Ascending aorta (tissue), 2 donors: Measurements from ENCODE around the gene IRF2BP2. TPM values are rescaled to one million over a fixed set of nuclear protein-coding genes. Genes with fewer than 3 reads are reported as not detected.

Experiments used
- DNase-seq, 2 donors: peaks; one replicate each; pipeline ENCODE4 v3.0.0-alpha.2; 2019; ENCODE audit warnings: low spot score in 2 of 2
- H3K27ac ChIP-seq, 2 donors: fragments of 200-600 bp; sonication (generic); one replicate each; pipeline ENCODE4 v1.5.1; 2016 to 2017; ENCODE audit warnings: mild to moderate bottlenecking in 1 of 2
- H3K27me3 ChIP-seq: fragments of 200-600 bp; sonication (generic); one replicate; pipeline ENCODE4 v1.5.1; 2017
- H3K36me3 ChIP-seq, 2 donors: fragments of 200-600 bp; sonication (generic); one replicate each; pipeline ENCODE4 v1.5.1; 2016
- H3K4me1 ChIP-seq, 2 donors: fragments of 200-600 bp; sonication (generic); one replicate each; pipeline ENCODE4 v1.5.1; 2016 to 2017; ENCODE audit warnings: mild to moderate bottlenecking in 1 of 2
- H3K4me3 ChIP-seq, 2 donors: fragments of 200-600 bp; sonication (generic); one replicate each; pipeline ENCODE4 v1.5.1; 2016 to 2017; ENCODE audit warnings: mild to moderate bottlenecking in 1 of 2
- H3K9me3 ChIP-seq, 2 donors: fragments of 200-600 bp; sonication (generic); one replicate each; pipeline ENCODE4 v1.5.1; 2016
- intact Hi-C: fragments of 100-400 bp; cut with DNase I; formaldehyde crosslinking; loops from one replicate; pipeline ENCODE4 v1.15.1; 2023
- total RNA-seq: library from RNA; depleted of rRNA; stranded (reverse); fragments of >200 nt; gene quantifications from one replicate; pipeline ENCODE4 v1.1.0, GENCODE V29; 2016
- TF ChIP-seq, protein P1 (sequence below), 3 experiments: fragments of 200-600 bp in 2 of 3; fragments of 450-650 bp in 1 of 3; sonication (generic) in 2 of 3; IDR thresholded peaks; one replicate each; pipeline ENCODE4 v1.5.1; 2016 to 2019; ENCODE audit warnings: antibody characterized with exemption in 3 of 3, mild to moderate bottlenecking in 1 of 3, moderate library complexity in 1 of 3

Gene IRF2BP2
- total RNA-seq, 1 donor from 2014 or later = 80.0 TPM

DNA sequence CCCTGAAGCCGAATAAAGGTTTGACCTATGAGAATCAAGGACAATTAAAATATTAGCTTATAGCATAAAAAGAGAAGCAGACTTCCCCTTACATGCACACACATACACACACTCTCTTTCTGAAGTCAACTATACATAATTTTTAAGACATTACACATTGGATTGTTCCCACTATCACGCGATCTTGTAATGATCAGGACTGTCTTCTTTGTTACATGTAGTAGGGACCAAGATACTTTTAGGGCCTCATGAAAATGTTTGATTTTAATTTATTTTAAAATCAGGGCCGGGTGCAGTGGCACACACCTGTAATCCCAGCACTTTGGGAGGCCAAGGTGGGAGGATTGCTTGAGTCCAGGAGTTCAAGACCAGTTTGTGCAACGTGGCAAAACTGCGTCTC, 16.4 kb upstream of the IRF2BP2 start:
- TF ChIP-seq, protein P1, sequence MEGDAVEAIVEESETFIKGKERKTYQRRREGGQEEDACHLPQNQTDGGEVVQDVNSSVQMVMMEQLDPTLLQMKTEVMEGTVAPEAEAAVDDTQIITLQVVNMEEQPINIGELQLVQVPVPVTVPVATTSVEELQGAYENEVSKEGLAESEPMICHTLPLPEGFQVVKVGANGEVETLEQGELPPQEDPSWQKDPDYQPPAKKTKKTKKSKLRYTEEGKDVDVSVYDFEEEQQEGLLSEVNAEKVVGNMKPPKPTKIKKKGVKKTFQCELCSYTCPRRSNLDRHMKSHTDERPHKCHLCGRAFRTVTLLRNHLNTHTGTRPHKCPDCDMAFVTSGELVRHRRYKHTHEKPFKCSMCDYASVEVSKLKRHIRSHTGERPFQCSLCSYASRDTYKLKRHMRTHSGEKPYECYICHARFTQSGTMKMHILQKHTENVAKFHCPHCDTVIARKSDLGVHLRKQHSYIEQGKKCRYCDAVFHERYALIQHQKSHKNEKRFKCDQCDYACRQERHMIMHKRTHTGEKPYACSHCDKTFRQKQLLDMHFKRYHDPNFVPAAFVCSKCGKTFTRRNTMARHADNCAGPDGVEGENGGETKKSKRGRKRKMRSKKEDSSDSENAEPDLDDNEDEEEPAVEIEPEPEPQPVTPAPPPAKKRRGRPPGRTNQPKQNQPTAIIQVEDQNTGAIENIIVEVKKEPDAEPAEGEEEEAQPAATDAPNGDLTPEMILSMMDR (IDR thresholded peaks at IDR 0.05) = no peak
- no peaks in the 10 kb centered on the region for H3K27me3 ChIP-seq
- H3K9me3 ChIP-seq = no peaks in the 10 kb centered on the region
- no peak for DNase-seq
- H3K4me1 ChIP-seq = peaks cover 0 to 6% of the 10 kb centered on the region in 2 donors
- no peak overlapping the region for H3K4me3 ChIP-seq
- no peaks in the 10 kb centered on the region for H3K36me3 ChIP-seq
- no peak overlapping the region for H3K27ac ChIP-seq
- intact Hi-C loops = no loop called here

- H3K36me3 ChIP-seq = no peaks in the 10 kb centered on the region
- TF ChIP-seq, protein P1 (IDR thresholded peaks at IDR 0.05) = no peak
- H3K4me3 ChIP-seq = no peak overlapping the region
- intact Hi-C loops = no loop called here
- H3K9me3 ChIP-seq = no peaks in the 10 kb centered on the region
- H3K4me1 ChIP-seq = peaks cover 0 to 13% of the 10 kb centered on the region in 2 donors
- no peaks in the 10 kb centered on the region for H3K27me3 ChIP-seq
- DNase-seq = no peak
- H3K27ac ChIP-seq = peak overlapping the region; percentile 36 to 42
These were observed 14.7 kb upstream of the IRF2BP2 start for GRCh38 chr1:234624724-234625117.

DNA sequence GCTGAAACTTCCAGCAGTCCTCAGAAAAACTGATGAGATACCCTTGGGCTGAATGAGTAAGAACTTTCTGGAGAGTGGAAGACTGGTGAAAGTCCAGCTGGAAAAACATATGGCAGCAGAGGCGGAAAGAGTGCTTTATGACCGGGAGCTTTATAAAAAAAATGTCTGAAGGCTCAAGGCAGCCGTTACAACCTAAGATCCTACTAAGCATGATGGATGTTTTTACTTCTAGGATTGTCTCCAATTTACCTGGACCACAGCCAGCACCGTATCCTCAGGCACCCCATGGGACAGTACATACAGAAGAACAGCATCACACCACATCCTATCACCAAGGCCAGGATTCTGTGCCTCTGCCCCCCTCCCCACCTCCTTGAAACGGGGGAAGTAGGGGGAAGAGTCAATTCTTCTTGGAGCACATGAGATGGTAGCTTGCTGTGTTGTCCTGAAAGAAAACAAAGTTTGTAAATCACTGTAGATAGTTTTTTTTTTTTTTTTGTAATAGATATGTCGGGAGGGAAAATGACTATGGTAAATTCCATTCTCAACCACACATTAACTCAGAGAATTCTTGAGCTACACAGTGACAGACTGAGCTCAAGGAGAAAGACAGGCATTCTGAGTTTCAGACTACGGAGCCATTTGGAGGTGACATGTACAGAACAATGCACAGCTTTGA, 11.8 kb upstream of the IRF2BP2 start:
- no peaks in the 10 kb centered on the region for H3K36me3 ChIP-seq
- no peak overlapping the region for H3K27ac ChIP-seq
- no peak overlapping the region for H3K4me3 ChIP-seq
- intact Hi-C loops = no loop called here
- H3K9me3 ChIP-seq = no peaks in the 10 kb centered on the region
- no peaks in the 10 kb centered on the region for H3K27me3 ChIP-seq
- TF ChIP-seq, protein P1 (IDR thresholded peaks at IDR 0.05) = no peak
- no peak for DNase-seq
- H3K4me1 ChIP-seq = peaks cover 5 to 24% of the 10 kb centered on the region in 2 donors

DNA sequence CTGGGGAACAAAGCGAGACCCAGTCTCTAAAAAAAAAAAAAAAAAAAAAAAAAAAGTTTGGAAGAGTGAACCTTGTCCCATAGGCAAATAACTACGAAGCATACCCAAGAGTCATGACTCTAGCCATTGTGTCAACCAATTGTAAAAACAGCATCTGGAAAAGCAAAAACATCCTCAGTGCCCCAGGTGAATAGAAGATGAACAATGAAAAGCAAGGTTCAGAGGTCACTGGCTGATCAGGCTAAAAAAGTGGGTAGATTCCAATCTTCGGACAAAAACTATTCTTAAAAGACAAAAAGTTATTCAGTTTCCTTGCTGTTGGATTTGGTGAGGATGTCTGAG, 11.1 kb upstream of the IRF2BP2 start:
- Histone ChIP-seq H3K4me3 (no peak overlapping the region), H3K36me3 (no peaks in the 10 kb centered on the region), H3K27me3 (no peaks in the 10 kb centered on the region), H3K9me3 (no peaks in the 10 kb centered on the region), H3K4me1 (peaks cover 5 to 30% of the 10 kb centered on the region in 2 donors), H3K27ac (no peak overlapping the region)
- no peak for DNase-seq
- TF ChIP-seq, protein P1 (IDR thresholded peaks at IDR 0.05) = no peak
- intact Hi-C loops = no loop called here

DNA sequence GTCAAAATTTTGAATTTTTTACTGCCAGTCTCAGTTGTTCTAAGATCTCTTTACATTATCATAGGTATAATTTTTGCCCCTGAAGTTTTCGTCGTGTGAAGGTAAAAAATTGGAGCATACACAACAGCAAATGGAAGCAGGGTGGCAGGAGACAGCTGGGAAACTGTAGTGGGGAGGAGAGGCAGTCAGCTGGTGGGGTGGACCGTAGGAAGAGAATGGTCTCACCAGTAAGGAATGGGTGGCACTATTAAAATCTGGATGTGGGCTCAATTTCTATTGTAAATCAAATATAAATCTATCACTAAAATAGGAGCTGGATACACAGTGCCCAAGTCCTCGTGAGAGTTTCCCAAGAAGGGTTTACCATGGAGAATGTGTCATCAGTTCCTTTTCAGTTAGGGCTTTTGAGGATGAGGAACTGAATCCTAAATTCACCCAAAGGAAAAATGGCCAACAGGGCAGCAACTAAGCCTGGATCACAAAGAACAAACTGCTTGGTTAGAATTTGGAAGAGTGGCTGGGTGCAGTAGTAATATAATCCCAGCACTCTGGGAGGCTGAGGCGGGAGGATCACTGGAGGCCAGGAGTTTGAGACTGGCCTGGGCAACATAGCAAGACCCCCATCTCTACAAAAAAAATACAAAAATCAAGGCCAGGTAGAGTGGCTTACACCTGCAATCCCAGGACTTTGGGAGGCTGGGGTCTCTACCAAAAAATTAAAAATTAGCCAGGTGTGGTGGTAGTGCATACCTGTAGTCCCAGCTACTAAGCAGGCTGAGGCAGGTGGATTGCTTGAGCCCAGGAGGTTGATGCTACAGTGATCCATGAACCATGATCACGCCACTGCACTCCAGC, 10.5 kb upstream of the IRF2BP2 start:
- H3K27me3 ChIP-seq = no peaks in the 10 kb centered on the region
- TF ChIP-seq, protein P1 (IDR thresholded peaks at IDR 0.05) = no peak
- intact Hi-C loops = no loop called here
- no peaks in the 10 kb centered on the region for H3K36me3 ChIP-seq
- no peaks in the 10 kb centered on the region for H3K9me3 ChIP-seq
- no peak overlapping the region for H3K4me3 ChIP-seq
- peaks cover 5 to 30% of the 10 kb centered on the region in 2 donors for H3K4me1 ChIP-seq
- DNase-seq = no peak
- peak overlapping the region in 1 of 2 donors; percentile 29 for H3K27ac ChIP-seq
